Mononuclear cell (primary cell): ENCODE results near the gene HAUS7. TPM values are rescaled to one million over a fixed set of nuclear protein-coding genes. Genes with fewer than 3 reads are reported as not detected.

Experiments
- H3K27me3 ChIP-seq: 2 replicates; pipeline ENCODE4 v1.6.0; 2011; ENCODE audit warnings: low read length, control low read depth; ENCODE audit not compliant: insufficient read depth
- H3K4me1 ChIP-seq: 2 replicates; pipeline ENCODE4 v1.5.1; 2011; ENCODE audit warnings: mild to moderate bottlenecking, low read length, control low read depth; ENCODE audit not compliant: insufficient read depth
- H3K4me3 ChIP-seq: 2 replicates; pipeline ENCODE4 v1.5.1; 2011; ENCODE audit warnings: mild to moderate bottlenecking, low read length, moderate library complexity
- H3K9me3 ChIP-seq: 2 replicates; pipeline ENCODE4 v1.5.1; 2011; ENCODE audit warnings: low read depth, mild to moderate bottlenecking, control low read depth, low read length
- total RNA-seq: library from RNA; depleted of rRNA; stranded (reverse); fragments of >200 nt; gene quantifications from one replicate; pipeline ENCODE4 v1.2.3, GENCODE V29; 2012

The HAUS7 gene
- total RNA-seq, 1 donor: 11.8 TPM

DNA sequence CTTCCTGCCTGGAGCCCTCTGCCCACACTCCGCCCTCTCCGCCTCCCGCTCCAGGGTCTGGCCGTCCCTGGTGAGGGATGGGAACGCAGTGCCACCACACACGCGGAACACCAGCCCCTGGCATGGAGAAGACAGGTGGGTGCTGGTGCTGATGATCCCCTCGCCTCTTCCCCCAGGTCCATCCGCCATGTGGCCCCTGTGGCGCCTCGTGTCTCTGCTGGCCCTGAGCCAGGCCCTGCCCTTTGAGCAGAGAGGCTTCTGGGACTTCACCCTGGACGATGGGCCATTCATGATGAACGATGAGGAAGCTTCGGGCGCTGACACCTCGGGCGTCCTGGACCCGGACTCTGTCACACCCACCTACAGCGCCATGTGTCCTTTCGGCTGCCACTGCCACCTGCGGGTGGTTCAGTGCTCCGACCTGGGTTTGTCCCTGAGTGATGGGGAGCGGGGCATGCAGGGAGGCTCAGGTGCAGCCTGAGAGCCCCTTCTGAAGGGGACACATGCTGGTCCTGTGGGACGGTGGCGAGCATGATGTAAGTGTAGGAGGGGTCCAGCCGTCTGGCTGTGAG is 34.2 kb upstream of the HAUS7 start:
- Histone ChIP-seq H3K4me1 (no peaks in the 10 kb centered on the region), H3K4me3 (no peak overlapping the region), H3K9me3 (no peaks in the 10 kb centered on the region), H3K27me3 (no peaks in the 10 kb centered on the region)

GRCh38 chrX:153502796-153503195 is 32.4 kb upstream of the HAUS7 start:
- no peaks in the 10 kb centered on the region for H3K4me1 ChIP-seq
- H3K27me3 ChIP-seq: no peaks in the 10 kb centered on the region
- no peak overlapping the region for H3K4me3 ChIP-seq
- no peaks in the 10 kb centered on the region for H3K9me3 ChIP-seq

GRCh38 chrX:153502131-153502530 is 31.8 kb upstream of the HAUS7 start:
- H3K9me3 ChIP-seq: no peaks in the 10 kb centered on the region
- no peak overlapping the region for H3K4me3 ChIP-seq
- H3K27me3 ChIP-seq: no peaks in the 10 kb centered on the region
- no peaks in the 10 kb centered on the region for H3K4me1 ChIP-seq

GRCh38 chrX:153501530-153501929 is 31.2 kb upstream of the HAUS7 start:
- Histone ChIP-seq H3K9me3 (no peaks in the 10 kb centered on the region), H3K4me1 (no peaks in the 10 kb centered on the region), H3K27me3 (no peaks in the 10 kb centered on the region), H3K4me3 (no peak overlapping the region)

GRCh38 chrX:153500676-153501280 is 30.4 kb upstream of the HAUS7 start:
- Histone ChIP-seq H3K4me1 (no peaks in the 10 kb centered on the region), H3K4me3 (no peak overlapping the region), H3K27me3 (no peaks in the 10 kb centered on the region), H3K9me3 (no peaks in the 10 kb centered on the region)

GRCh38 chrX:153499876-153500275 is 29.5 kb upstream of the HAUS7 start:
- Histone ChIP-seq H3K27me3 (no peaks in the 10 kb centered on the region), H3K9me3 (no peaks in the 10 kb centered on the region), H3K4me3 (no peak overlapping the region), H3K4me1 (no peaks in the 10 kb centered on the region)

GRCh38 chrX:153499341-153499740 is 29.0 kb upstream of the HAUS7 start:
- no peaks in the 10 kb centered on the region for H3K4me1 ChIP-seq
- no peaks in the 10 kb centered on the region for H3K9me3 ChIP-seq
- no peaks in the 10 kb centered on the region for H3K27me3 ChIP-seq
- no peak overlapping the region for H3K4me3 ChIP-seq

DNA sequence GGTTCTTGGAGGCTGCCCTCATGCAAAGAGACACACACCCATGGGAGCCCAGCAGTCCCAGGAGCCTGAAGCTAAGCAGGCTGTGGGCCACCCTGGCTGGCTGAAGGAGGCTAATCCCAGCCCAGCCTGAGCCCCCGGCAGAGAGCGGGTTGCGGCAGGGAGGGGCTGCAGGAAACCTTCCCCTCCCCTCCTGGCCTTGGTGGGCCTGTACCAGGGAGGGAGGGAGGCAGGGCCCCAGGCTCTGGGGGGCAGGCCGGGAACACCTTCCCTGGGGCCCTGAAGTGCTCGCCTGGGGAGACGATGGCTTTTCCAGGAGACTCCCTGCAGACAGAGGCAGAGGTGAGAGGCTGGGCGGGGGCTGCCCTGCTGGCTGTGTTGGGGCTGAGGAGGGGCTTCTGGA is 28.1 kb upstream of the HAUS7 start:
- no peak overlapping the region for H3K4me3 ChIP-seq
- no peaks in the 10 kb centered on the region for H3K27me3 ChIP-seq
- H3K9me3 ChIP-seq: no peaks in the 10 kb centered on the region
- H3K4me1 ChIP-seq: no peaks in the 10 kb centered on the region

DNA sequence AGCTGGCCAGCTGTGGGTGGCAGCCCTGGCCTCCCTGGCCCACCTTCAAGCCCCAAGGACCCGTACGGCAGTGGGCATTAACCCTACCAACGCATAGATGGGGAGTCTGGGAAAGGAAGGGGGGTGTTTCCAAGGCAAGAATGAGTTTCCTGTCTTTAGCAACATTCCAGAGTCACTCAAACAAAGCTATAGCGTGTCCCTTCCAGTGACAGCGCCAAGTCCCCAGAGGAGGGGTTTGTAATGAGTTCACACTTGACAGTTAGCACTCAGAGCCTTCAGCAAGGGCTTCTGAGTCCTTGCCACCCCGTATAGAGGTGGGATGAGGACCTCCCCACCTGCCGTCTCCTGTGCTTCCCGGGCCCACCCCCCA is 26.2 kb upstream of the HAUS7 start:
- H3K4me3 ChIP-seq: no peak overlapping the region
- H3K27me3 ChIP-seq: no peaks in the 10 kb centered on the region
- no peaks in the 10 kb centered on the region for H3K4me1 ChIP-seq
- no peaks in the 10 kb centered on the region for H3K9me3 ChIP-seq

DNA sequence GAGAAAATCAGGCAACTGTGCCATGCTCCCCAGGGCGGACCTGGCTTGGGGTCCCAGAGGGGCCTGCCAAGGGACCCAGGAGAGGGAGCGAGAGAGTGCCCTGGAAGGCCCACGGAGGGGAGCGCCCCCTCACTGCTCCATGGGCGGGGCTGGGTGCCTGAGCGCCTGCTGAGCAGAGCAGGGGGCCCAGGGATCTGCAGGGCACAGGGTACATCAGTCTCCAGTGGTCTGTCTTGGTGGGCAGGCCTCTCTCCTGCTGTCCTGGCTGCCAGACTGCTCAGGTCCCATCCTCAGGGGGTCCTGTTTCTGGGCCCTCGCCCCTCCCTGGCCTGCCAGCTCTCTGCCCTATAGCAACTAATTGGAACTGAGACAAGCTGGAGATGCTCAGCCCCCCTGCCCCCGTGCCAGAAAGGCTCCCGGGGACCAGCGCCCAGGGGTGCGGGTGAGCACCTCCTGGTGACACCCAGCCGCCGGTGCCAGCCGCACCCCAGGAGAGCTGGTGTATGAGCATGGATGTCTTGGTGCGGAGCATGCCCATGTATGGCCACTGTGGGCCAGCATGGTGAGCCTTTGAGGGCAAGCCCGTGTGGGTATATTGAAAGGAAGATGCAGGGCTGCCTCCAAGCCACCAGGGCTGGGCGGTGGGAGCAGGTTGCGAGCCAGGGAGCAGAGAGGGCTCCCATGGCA is 25.7 kb upstream of the HAUS7 start:
- no peaks in the 10 kb centered on the region for H3K4me1 ChIP-seq
- no peak overlapping the region for H3K4me3 ChIP-seq
- no peaks in the 10 kb centered on the region for H3K9me3 ChIP-seq
- H3K27me3 ChIP-seq: no peaks in the 10 kb centered on the region

DNA sequence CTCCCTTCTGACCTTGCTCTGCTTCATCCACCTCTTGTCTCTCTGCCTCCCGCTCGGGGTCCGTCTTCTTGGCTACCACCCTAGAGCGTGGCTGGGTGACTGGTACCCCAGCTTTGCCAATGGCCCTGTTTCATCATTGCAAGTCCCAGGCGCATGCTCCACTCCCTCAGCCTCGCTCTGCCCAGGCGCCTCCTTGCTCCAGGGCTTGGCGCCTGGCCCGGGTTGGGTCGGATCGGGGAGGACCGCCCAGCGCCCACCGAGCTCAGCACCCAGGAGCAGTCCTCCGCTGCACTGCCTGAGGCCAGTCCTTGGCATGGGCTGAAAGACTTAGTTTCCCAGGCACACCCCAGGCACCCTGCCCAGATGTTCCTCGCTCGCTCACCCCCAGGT is 25.0 kb upstream of the HAUS7 start:
- no peaks in the 10 kb centered on the region for H3K4me1 ChIP-seq
- no peak overlapping the region for H3K4me3 ChIP-seq
- H3K9me3 ChIP-seq: no peaks in the 10 kb centered on the region
- H3K27me3 ChIP-seq: no peaks in the 10 kb centered on the region

- Histone ChIP-seq H3K27me3 (no peaks in the 10 kb centered on the region), H3K4me1 (no peaks in the 10 kb centered on the region), H3K4me3 (no peak within 1 kb of the TSS), H3K9me3 (no peaks in the 10 kb centered on the region)
Measured at GRCh38 chrX:153494541-153495361, 24.4 kb upstream of the HAUS7 start, which contains the start of gene BGN. Gene BGN, plus strand, starts transcription at chrX:153494980. Its CDS starts 9,652 bp downstream, at chrX:153504632.

- Histone ChIP-seq H3K27me3 (no peaks in the 10 kb centered on the region), H3K4me3 (no peak overlapping the region), H3K4me1 (no peaks in the 10 kb centered on the region), H3K9me3 (no peaks in the 10 kb centered on the region)
Measured at GRCh38 chrX:153494061-153494460, 23.7 kb upstream of the HAUS7 start.

GRCh38 chrX:153493085-153493484 is 22.7 kb upstream of the HAUS7 start:
- Histone ChIP-seq H3K4me3 (no peak overlapping the region), H3K9me3 (no peaks in the 10 kb centered on the region), H3K27me3 (no peaks in the 10 kb centered on the region), H3K4me1 (no peaks in the 10 kb centered on the region)

DNA sequence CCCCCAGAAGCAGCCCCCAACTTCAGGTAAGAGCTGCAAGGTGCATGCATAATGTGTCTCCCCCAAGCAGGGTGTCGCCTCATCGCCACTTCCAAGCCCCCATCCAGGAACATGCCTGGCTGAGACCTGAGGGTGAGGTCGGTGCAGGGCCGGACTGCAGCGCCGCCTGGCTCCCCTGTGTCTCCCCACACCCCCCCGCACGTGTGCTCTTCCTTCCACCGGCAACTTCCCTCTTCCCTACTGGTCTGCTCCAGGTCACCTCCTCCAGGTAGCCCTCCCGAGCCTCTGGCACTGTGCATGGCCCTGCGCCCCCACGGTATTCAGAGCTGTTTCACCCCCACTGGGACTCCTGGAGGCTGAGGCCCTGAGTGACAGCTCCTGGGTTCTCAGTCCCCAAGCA is 22.2 kb upstream of the HAUS7 start:
- no peak overlapping the region for H3K4me3 ChIP-seq

More for the DNA sequence above, 22.2 kb upstream of the HAUS7 start:
- no peaks in the 10 kb centered on the region for H3K4me1 ChIP-seq
- H3K9me3 ChIP-seq: no peaks in the 10 kb centered on the region
- no peaks in the 10 kb centered on the region for H3K27me3 ChIP-seq
